ENCODE measurements around the gene COL23A1.
"Not testable (repeated sequence)": the region's sequence is repeated elsewhere in the genome, so short reads cannot be mapped to it uniquely, and the experiment has no call there.

COL23A1 gene

DNA sequence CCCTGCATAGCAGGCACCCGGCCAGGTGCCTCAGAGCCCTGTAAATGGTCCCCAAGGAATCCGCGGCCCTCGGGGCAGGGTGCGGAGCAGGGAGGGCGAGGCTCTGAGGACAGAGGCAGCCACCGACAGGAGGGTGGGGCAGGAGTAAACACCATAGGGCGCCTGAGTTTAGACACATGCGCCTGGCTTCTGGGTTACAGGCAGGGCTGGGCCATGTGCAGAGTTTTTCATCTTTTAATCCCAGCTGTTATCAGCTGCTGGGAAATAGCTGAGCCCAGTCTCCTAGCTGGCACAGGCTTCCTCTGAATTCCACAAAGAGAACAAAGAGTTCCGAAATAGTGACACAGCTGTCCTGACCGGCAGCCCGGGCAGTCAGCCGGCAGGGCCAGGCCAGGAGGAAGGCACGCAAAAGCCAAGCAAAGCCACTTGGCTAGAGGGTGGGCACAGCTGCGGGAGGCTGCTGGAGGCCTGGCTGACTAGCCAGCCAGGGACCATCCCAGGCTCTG lies 258.6 kb downstream of the COL23A1 start:
- peak; percentile 19 for DNase-seq

DNA sequence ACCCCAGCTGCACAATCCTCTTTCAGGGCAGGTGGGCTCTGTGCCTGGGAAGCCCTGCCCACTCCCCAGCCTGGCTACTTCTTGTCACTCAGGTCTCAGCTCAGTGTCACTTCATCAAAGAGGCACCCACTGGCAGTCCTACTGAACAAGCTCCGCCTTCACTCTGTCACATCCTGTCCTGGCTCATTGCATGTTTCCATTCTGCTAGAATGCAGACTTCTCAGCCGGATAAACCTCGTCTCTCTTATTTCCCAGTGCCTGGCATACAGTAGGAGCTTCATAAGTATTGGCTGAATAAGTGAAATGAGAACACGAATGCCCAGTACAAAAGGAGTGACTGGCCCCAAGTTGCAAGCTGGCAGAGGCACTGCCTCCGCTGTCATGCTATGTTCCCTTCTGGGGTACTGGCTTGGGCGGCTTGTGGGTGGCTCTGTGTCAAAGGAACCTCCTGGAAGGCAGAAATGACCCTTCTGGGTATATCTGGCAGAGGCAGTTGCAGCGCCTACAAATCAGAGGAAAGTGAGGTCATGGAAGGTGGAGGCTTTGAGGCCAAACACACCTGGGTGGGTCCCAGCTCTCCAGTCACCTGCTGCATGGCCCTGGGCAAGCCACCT lies 259.3 kb downstream of the COL23A1 start:
- DNase-seq: no peak

DNA sequence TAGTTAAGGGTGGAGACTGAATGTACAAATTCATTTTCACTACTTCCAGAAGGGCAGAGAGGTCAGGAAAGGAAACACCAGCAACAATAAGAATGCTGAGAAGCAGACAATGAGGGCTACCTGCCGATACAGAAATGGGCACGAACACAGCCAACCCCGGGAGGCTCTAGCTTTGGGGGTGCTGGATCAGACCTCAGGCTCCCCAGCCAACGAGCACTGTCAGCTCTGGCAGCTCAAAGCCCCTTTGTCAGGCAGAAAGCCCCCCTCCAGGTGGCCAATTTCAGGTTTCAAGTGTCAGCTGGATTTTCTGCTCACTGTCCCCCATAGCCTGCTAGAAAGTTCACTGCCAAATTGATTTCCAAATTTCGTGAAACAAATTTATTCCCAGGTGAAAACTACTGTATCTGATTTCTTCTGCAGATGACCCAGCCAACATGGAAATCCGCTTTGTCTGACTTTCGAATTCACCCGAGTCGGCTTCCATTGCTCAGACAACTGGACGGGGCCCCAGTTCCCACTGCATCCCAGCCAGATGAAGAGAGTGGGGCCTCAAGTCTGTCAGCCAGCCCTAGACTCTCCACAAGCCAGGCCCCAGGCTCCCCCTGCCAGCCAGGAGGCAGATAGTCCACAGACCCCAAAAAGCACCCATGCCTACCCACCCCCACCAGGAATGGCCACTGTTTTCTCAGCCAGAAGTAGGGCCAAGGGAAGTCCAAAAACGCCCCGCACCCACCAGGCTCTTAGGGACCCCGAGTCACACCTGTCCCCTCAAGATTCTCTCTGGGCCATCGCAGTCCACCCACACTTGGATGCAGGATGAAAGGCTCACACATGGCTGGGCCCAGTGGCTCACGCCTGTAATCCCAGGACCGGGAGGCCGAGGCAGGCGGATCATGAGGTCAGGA lies 261.1 kb downstream of the COL23A1 start:
- no peak for DNase-seq

DNA sequence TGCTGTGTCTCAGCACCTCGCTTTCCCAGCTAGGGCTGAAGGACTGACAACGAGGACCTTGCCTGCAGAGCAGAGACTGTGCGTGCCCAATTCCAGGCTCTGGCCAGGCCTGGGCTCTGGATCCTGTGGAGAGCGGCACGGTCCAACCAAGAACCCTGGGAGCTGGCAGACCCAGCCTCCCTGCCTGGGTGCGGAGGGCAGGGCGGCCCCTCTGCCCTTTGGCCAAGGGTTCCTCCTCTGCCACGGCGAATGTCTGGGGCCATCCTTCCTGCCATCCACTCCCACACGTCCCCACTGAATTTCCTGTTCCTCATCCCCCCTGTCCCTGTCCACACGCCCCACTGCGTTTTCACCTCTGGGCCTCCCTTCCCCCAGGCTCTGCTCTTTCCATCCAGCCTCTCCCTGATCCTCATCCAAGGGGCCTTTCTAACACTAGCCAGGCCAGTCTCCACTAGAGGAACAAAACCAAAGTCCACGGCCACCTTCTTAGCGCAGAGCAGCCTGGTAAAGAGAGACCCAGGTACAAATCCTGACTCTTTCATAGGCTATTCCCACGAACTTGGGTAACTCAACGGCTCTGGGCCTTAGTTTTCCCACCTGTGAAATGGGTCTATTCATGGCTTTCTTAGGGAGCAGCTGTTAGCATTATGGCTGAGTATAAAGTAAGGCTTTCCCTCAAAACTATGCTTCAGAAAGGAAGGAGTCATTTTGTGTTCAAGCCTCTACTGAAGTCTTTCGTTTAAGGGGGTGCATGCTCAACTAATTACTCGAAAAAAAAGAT lies 262.1 kb downstream of the COL23A1 start:
- DNase-seq: no peak

DNA sequence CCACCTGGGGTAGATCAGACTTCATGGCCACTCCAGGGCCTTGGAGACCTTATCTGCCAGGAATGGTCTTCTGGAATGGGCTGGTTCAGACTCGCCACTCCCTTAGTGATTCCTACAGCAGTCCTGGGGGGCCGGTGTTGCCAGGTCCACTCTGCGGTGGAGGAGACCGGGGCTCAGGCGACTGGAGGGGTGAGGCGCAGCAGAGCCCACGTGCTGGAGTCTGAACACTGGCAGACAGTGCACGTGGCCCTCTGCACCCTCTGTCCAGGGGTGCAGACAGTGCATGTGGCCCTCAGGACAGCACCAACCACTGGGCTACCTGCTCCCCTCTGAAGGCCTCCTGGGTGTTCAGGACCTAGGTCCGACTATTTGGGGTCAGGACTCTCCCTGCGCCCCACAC lies 262.7 kb downstream of the COL23A1 start:
- DNase-seq: no peak

DNA sequence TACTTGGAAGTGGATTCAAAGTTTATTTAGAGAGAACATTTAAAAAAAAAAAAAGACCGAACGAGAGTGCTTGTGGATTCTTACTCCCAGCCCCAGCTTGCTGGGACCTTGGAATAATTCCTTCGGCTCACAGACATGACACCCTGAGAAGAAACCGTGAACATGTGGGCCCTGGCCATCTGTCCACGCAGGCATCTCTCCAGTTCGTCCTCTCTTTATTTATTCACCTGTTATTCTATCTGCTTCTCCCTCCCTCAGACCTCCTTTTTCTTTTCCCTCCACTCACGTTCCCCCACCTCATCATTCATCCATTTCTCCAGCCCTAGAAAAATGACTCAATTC lies 263.8 kb downstream of the COL23A1 start:
- peak; percentile 28 for DNase-seq

DNA sequence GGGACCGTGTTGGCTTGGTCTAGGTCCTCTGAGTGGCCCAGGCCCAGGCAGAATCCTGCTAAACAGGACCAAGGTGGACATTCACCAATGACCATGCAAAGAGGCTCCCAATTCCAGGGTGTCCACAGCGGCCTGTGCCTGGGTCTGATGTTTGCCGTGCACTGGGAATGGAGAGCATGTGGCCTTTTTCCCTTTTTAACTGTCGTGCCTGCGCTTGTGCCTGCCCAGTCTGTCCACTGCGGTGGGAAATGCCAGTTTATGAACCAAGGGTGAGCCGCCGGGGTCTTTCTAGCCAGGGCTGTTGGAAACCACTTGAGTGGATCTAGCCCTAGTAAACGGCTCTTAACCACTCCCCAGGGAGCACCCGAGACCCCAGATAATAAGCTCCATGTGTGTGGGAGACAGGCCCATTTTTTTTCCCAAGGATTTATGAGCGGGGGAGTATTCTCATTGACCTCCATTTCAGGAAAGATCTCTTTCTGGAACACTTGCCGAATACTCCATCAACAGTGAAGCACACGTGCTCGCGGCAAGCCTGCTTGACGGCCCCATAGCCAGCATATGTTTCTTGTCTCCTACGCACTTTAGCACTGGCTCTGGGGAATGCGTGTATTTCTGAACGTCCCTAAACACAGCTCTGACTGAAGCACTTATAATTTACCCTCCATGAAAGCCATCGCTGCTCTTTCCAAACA lies 264.4 kb downstream of the COL23A1 start:
- DNase-seq: peak; percentile 48

DNA sequence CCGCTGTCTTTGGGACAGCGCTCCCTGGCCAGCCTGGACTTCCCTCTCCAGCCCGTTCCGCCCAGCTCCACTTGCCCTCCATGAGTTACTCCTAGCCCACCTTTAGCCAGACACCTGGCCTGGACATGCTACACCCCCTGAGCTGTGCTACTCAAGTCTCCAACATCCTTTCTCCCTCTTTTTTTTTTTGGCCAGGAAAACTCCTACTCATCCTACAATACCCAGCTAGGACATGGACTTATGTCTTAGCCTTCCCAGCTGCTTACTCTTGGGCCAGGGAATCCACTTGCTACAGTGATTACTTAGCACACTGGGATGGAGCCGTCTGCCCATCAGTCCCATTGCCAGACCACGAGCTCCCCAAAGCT lies 264.9 kb downstream of the COL23A1 start:
- no peak for DNase-seq

DNA sequence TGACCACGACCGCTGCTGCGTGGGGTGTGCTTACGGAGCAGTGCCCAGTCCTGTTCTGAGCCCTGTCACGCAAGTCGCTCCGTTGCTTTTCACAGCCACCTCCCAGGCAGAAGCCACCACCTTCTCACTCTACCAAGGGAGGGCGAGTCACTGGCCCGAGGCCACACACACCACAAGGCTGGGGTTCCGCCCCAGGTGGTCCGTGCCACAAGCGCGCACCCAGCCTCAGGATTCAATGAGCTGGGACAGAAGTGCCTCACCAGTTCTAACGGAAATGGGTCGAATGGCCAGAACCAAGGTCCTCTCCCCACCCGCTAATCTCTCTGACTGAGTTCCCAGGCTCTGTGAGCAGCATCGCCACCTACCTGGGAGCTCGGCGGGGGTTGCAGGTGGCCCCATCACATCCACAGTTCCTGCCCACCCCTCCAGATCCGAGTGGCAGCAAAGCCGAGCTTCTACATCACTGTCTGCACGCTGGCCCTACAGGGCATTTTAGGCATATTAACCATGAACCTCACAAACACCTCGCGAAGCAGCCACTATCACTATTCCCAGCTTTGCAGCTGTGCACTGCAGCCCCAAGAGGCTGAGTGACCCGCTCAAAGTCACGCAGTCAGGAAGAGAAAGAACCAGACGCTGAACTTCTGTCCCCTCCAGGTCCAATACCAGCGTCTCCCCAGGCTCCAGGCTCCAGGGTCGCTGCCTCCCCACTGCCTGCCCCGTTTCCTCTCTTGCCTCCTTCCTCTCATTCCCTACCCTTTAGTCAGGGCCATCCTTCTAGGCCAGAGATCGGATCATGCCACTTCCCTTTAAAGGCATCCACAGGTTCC lies 265.5 kb downstream of the COL23A1 start:
- no peak for DNase-seq

DNA sequence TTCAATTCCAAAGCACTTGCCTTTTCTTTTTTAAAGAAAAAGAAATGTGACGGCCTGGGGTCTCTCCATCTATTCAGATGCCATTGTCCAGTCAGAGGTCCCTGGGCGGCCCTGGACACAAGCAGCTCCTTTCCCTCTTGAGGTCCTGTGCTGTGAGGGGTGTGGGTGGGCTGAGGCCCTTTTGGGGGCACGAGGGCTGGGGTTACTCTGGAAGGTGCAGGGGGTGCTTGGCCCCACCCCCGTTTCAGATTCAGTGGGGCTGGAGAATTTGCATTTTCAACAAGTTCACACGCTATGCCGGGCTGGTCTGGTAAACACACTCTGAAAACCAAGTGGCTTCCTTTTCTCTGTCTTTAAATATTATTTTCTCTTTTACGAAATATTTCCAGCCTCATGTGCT lies 266.2 kb downstream of the COL23A1 start:
- no peak for DNase-seq

DNA sequence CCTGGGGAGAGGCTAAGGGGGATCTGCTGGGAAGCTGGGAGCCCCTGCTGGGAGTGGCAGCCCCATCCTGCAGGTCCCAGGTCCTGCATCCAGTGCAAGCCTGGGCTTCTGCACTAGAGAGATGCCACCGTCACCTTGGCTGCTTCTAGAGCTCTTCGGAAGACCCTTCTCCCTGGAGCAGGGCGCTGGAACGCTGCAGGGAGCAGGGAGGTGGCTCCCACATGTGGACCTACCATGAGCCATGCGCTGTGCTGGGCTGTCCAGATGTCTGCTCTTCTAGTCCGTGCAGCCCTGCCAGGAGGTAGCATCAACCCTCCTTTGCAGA lies 266.7 kb downstream of the COL23A1 start:
- no peak for DNase-seq

DNA sequence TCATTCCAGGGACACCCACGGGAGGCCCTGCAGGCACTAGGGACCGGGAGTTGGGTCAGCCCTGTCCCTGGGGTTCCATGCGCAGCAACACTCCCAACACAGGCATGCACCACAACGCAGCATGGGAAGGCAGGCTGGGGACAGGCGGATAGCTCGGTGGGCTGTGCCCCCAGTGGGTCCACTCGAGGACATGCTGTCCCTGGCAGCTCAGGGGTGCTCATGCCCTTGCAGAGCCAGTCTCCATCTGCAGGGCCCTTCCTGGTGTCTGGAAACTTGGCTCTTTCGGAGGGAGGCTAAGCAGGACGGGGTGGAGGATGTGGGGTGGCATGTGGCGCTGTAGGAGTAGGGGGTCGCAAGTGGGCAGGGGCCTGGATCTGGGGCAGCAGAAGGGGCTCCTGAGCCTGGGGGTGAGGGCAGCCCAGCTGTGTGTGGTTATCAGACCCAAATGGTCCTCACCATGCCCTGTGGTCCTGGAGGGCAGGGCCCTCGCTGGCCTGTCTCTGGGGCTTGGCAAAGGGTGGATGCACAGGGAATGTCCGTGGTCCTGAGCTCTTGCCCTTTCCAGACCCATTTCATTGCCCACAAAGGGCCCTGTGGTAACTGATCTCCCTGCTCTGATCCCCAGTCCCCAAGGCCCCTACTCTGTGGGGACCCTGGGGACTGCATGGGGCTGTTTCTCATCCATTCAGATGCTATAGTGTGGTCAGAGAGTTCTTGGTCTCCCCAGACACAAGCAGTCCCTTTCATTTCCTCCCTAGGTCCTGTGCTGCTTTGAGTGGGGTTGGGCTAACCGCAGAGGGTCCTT lies 267.3 kb downstream of the COL23A1 start:
- DNase-seq: no peak

DNA sequence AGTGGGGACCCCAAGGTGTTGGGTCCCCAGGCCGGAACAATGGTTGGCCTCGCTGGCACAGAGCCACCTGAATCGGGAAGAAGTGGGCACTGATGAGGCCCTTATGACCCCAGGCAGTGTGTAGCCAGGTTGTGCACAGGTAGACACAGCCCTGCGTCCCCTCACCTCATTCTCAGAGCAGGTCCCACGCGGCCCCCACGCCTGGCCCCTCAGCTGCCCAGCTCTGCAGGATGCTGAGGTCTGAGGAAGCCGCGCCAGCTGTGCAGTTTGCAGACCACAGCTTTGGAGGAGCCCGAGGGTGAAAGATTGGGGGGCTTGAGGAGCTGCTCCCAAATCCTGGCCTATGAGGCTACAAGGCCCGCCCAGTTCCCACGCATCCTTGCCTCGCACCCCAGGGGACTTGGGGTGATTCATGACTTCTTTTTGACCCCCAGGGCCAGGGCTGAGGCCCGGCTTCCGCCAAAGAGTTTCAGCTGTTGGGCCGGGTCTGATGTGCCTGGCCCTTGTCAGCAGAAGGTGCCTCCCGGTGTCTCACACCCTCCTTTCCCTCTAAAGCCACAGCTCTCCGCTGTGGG lies 269.8 kb downstream of the COL23A1 start:
- DNase-seq: no peak

DNA sequence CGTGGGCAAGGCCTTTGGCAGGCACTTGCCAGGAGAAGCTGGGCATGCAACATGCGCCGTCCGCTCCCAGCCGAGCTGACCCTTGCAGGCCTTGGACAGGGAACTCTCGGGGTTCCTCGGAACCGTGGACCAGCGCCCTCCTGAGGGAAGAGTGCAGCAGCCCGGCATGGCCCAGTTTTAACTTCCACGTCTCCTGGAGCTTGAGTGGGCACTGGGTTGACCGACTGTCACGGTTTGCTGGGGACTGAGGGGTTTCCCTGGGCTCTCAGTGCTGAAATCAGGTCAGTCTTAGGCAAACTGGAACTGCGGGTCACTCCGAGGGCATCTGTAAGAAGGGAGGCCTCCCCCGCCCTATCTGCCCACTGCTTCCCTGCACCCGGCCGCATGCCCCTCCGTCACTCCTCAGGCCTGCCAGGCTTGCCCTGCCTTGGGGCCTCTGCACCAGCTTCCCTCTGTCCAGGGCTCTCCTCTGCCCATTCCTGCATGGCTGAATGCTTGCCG lies 270.6 kb downstream of the COL23A1 start:
- no peak for DNase-seq

DNA sequence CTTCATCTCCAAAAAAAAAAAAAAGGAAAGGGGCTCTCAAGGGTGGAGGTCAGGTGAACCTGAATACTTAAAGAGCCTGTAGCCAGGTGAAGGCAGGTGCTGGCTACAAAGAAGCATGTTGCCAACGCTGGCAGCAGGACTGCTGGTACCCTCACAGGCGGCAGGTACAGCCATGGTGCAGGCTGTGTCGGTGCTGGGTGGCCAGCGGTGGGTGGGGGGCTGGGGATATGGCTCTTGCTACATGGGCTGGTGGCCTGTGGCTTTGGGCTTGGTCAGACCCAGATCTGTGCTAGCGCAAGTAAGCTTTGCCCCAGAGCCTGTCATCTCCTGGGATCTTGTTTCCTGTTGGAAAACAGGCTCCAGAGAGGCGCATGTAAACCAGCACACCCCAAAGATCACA lies 271.3 kb downstream of the COL23A1 start:
- DNase-seq: no peak

DNA sequence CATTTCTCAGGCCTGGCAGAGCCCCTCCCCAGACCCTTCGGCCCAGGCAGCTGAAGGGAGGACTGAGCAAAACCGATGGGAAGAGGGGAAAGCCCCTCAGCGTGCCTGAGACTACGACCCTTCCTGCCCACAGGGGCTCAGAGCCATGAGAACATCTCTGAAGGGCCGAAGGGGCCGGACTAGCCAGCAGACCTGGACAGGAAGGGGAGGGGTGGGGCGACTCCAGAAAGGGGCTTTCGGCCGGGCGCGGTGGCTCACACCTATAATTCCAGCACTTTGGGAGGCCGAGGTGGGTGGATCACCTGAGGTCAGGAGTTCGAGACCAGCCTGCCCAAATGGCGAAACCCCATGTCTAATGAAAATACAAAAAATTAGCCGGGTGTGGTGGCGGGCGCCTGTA lies 271.8 kb downstream of the COL23A1 start:
- no peak for DNase-seq

DNA sequence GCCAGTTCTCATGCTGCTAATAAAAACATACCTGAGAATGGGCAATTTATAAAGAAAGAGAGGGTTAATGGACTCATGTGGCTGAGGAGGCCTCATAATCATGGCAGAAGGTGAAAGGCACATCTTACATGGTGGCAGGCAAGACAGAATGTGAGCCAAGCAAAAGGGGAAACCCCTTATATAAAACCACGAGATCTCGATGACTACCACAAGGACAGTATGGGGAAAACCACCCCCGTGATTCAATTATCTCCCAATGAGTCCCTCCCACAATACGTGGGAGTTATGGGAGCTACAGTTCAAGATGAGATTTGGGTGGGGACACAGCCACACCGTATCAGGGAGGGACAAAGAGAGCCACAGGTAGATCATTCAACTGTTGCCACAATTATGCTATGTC lies 272.5 kb downstream of the COL23A1 start:
- DNase-seq: not testable (repeated sequence)

DNA sequence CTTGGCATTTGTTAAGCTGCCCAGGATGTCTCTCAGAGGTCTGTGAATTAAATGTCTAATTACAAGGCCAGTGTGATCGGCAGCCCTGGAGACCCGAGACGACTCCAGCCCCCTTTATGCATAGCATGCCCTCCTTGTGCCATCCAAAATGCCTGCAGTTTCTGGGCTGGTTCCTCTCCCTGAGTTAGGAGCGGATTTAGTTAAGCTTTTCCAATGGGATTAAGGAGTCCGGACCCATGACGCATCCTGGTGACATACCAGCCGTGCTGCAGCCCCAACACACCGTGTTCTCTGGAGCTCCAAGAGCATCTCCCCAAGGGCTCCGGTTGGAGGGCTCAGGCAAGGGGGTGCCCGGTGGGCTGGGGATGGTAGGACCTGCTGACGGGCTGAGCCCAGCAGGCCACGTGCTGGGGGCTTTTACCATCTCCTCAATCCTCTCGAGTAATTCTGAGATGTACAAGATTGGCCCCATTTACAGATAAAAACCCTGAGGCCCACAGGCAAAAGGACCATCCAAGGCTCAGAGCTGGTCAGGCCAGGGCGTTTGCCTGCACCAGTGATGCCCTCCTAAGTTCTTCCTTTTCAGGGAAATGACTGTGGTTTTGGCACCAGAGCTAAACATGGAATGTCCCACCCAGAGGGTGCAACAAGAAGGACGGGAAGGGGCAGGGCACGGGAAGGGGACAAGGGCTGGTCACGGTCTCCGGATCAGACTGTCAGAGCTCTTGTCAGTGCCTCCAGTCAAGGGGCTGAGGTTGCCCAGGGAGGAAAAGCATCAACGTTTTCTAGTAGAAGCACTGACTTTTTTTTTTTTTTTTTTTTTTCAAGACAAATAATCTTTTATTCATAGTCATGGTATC lies 275.0 kb downstream of the COL23A1 start:
- DNase-seq: peak; percentile 93

DNA sequence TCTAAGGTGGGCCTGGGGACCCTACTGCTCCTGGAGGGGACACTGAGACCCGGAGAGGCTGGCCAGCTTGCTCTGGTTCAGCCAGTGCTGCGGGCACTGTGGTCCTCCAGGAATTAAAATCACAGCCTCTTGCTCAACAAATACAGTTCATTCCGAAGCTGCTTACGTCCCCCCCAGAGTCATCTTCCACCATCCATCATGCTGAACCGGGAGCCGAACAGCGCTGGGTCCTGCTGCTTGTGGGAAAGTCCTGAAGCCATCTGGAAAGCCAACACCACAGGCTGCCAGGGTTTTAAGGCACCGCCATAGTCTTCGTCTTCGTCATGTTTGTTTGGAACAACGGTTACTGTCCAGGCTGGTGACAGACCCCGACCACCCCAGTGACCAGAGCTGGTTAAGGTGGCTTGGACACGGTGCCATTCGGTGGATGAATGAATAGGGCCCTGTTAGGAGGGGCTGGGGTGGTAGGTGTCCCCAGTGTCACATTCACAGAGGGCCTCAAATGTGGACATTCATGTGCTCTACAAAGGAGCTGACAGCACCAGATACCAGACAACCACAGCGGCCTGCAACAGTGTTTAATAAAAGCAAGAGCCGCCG lies 276.0 kb downstream of the COL23A1 start:
- DNase-seq: peak; percentile 7

Data from NCI-H82 (cell line).